ENCODE results near the gene MTRF1L. TPM values are rescaled to one million over a fixed set of nuclear protein-coding genes. Genes with fewer than 3 reads are reported as not detected.

The MTRF1L gene
- total and polyA plus RNA-seq, 2 of the 8 experiments (the other 6 are each of a cell fraction or from before 2014, with no cell fraction given): 4.5 to 26.5 TPM

- no peak for FAIRE-seq
Observed at GRCh38 chr6:153018355-153018754, 15.8 kb upstream of the MTRF1L start.

More at GRCh38 chr6:153018355-153018754, 15.8 kb upstream of the MTRF1L start:
- Histone ChIP-seq H3K36me3 (ENCODE audit: control insufficient read depth in 2 of 4, insufficient read depth in 4 of 4, low read length in 3 of 4) (no peaks in the 10 kb centered on the region), H4K5ac (ENCODE audit: insufficient read length, low read depth, low read length) (no peak overlapping the region), H3K27ac (ENCODE audit: low read depth, low read length) (no peak overlapping the region), H3K4me2 (ENCODE audit: insufficient read depth in 1 of 2, low read depth in 2 of 2, low read length in 2 of 2) (no peak overlapping the region), H4K20me1 (replicated peaks in 1 of 2; ENCODE audit: control insufficient read depth in 1 of 2, insufficient read depth in 2 of 2, low read length in 2 of 2) (no peaks in the 10 kb centered on the region), H2BK120ac (replicated peaks; ENCODE audit: low read depth, low read length) (no peak overlapping the region), H2BK20ac (ENCODE audit: low read length) (no peak overlapping the region), H3K56ac (replicated peaks; ENCODE audit: insufficient read length, low read depth, low read length) (no peak overlapping the region), H2AFZ (ENCODE audit: low read length) (no peak overlapping the region), H2BK5ac (ENCODE audit: low read depth, low read length) (no peak overlapping the region), H3K9me3 (ENCODE audit: insufficient read depth in 2 of 2, low read depth in 1 of 2, low read length in 1 of 2) (no peaks in the 10 kb centered on the region), H2BK12ac (ENCODE audit: low read depth, low read length) (no peak overlapping the region), H3K27me3 (replicated peaks in 1 of 4; ENCODE audit: control insufficient read depth in 3 of 4, extremely low read depth in 1 of 4, insufficient read depth in 3 of 4, low read length in 3 of 4) (no peaks in the 10 kb centered on the region), H3K4me3 (ENCODE audit: extremely low read depth in 1 of 4, insufficient read depth in 2 of 4, low read depth in 3 of 4, low read length in 4 of 4) (no peak overlapping the region), H3K23ac (ENCODE audit: insufficient read length) (no peak overlapping the region), H3K4ac (replicated peaks; ENCODE audit: insufficient read length, low read depth, low read length) (no peak overlapping the region), H3K23me2 (ENCODE audit: low read depth, low read length) (no peaks in the 10 kb centered on the region; the same call in 1 of the 2 replicates), H4K8ac (ENCODE audit: extremely low read depth, insufficient read depth, low read length) (no peak overlapping the region), H2AK5ac (ENCODE audit: low read depth, low read length) (no peak overlapping the region), H3K14ac (ENCODE audit: insufficient read length) (no peak overlapping the region), H4K91ac (replicated peaks; ENCODE audit: insufficient read length, low read length) (no peak overlapping the region), H3K79me1 (ENCODE audit: low read depth, low read length) (no peaks in the 10 kb centered on the region), H3K18ac (ENCODE audit: extremely low read depth, low read length) (no peak overlapping the region), H3K9ac (replicated peaks in 1 of 4; ENCODE audit: extremely low read depth in 1 of 4, low read depth in 3 of 4, low read length in 3 of 4) (no peak overlapping the region), H3K4me1 (replicated peaks in 1 of 4; ENCODE audit: control insufficient read depth in 3 of 4, insufficient read depth in 4 of 4, low read length in 3 of 4) (no peaks in the 10 kb centered on the region), H3K79me2 (ENCODE audit: control insufficient read depth in 1 of 2, insufficient read depth in 2 of 2, low read length in 2 of 2) (no peaks in the 10 kb centered on the region), H2BK15ac (ENCODE audit: low read length) (no peak overlapping the region)
- POLR2A ChIA-PET (ENCODE audit: partially characterized antibody): no interaction called here
- TF ChIP-seq SUZ12 (IDR thresholded peaks at IDR 0.05; ENCODE audit: low read length): no peak
- TF ChIP-seq KDM4A (IDR thresholded peaks at IDR 0.05; ENCODE audit: low read depth, low read length, severe bottlenecking): no peak
- no peak for TF ChIP-seq HDAC2 (IDR thresholded peaks at IDR 0.05; ENCODE audit: borderline replicate concordance in 1 of 2, low read depth in 2 of 2, low read length in 2 of 2)
- TF ChIP-seq TCF12 (IDR thresholded peaks at IDR 0.05; ENCODE audit: low read depth, low read length): no peak
- TF ChIP-seq RNF2 (IDR thresholded peaks at IDR 0.05; ENCODE audit: borderline replicate concordance, low read depth, low read length, missing control alignments, poor library complexity, severe bottlenecking): no peak
- no peak for TF ChIP-seq TAF1 (IDR thresholded peaks at IDR 0.05; ENCODE audit: low read depth, low read length)
- no peak for TF ChIP-seq GABPA (IDR thresholded peaks at IDR 0.05; ENCODE audit: borderline replicate concordance, insufficient read depth, low read length)
- TF ChIP-seq NANOG (IDR thresholded peaks at IDR 0.05; ENCODE audit: insufficient read depth, low read depth, low read length, poor library complexity, severe bottlenecking): no peak
- TF ChIP-seq CBX8 (IDR thresholded peaks at IDR 0.05; ENCODE audit: borderline replicate concordance, low read depth, low read length): no peak
- TF ChIP-seq POLR2AphosphoS5 (IDR thresholded peaks at IDR 0.05; ENCODE audit: low read depth, low read length): no peak
- no peak for TF ChIP-seq HDAC6 (IDR thresholded peaks at IDR 0.05; ENCODE audit: low read depth, low read length)
- no peak for TF ChIP-seq BCL11A (IDR thresholded peaks at IDR 0.05; ENCODE audit: low read depth in 2 of 2, low read length in 2 of 2)
- no peak for TF ChIP-seq BACH1 (IDR thresholded peaks at IDR 0.05; ENCODE audit: low read length)
- CTCF ChIA-PET (ENCODE audit: partially characterized antibody): no interaction called here
- DNase-seq (ENCODE audit: low read depth in 1 of 2, low spot score in 2 of 2): no peak
- 98% methylated on average over 3 of the region's 3 CpGs; no CpG with 5 or more reads in 1 of the 2 experiments for WGBS, 2 experiments (ENCODE audit: extremely low coverage in 1 of 2, insufficient coverage in 1 of 2, insufficient read length in 1 of 2, insufficient replicate concordance in 2 of 2, low coverage in 1 of 2, low lambda C conversion rate in 2 of 2, missing lambda C conversion rate in 1 of 2)

All from H1 (cell line).